Stomach (tissue), 4 donors: ENCODE results near the gene DDB1.

Experiments
- POLR2A ChIP-seq, 4 donors: fragments of 450-650 bp; IDR thresholded peaks; one replicate each; pipeline ENCODE4 v1.6.1; 2016; ENCODE audit warnings: antibody characterized with exemption in 4 of 4, control low read depth in 2 of 4, mild to moderate bottlenecking in 1 of 4, moderate library complexity in 1 of 4
- TF ChIP-seq, protein P1 (sequence below), 7 experiments: fragments of 450-650 bp in 4 of 7; fragments of 200-600 bp in 3 of 7; sonication (generic) in 3 of 7; IDR thresholded peaks; one replicate each; pipeline ENCODE4 v1.5.1; 2016 to 2019; ENCODE audit warnings: antibody characterized with exemption in 7 of 7, control low read depth in 2 of 7, mild to moderate bottlenecking in 1 of 7

DNA sequence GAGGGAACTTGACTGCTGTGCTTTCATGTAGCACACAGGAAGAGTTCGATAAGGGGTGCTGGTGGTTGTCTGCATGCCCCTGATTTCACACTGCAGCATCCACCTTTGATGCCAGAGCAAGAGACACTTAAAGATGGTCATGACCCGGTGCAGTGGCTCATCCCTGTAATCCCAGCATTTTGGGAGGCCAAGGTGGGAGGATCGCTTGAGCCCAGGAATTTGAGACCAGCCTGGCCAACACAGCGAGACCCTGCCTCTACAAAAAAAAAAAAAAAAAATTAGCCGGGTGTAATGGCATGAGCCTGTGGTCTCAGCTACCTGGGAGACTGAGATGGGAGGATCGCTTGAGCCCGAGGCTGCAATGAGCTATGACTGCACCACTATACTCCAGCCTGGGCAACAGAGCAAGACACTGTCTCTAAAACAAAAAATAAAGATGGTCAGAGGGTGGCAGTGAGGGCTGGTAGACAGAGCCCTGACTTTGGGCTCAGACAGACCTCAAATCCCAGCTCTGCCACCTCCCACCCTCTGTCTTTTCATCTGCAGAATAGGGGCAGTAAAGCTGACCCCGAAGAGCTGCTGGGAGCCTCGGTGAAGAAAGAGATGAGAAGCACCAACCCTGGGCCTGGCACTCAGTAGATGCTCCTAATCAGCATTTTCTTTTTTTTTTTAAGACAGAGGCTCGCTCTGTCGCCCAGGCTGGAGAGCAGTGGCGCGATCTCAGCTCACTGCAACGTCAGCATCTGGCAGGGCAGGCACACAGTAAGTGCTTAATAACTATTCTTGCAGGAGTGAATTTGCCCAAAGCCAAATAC, 55.5 kb downstream of the DDB1 start:
- no peak for TF ChIP-seq POLR2A (IDR thresholded peaks at IDR 0.05)
- TF ChIP-seq, protein P1, sequence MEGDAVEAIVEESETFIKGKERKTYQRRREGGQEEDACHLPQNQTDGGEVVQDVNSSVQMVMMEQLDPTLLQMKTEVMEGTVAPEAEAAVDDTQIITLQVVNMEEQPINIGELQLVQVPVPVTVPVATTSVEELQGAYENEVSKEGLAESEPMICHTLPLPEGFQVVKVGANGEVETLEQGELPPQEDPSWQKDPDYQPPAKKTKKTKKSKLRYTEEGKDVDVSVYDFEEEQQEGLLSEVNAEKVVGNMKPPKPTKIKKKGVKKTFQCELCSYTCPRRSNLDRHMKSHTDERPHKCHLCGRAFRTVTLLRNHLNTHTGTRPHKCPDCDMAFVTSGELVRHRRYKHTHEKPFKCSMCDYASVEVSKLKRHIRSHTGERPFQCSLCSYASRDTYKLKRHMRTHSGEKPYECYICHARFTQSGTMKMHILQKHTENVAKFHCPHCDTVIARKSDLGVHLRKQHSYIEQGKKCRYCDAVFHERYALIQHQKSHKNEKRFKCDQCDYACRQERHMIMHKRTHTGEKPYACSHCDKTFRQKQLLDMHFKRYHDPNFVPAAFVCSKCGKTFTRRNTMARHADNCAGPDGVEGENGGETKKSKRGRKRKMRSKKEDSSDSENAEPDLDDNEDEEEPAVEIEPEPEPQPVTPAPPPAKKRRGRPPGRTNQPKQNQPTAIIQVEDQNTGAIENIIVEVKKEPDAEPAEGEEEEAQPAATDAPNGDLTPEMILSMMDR (IDR thresholded peaks at IDR 0.05) = no peak
